NCI-H2081 (cell line): ENCODE results near the gene SLC25A23.
"Not testable (repeated sequence)": the region's sequence is repeated elsewhere in the genome, so short reads cannot be mapped to it uniquely, and the experiment has no call there.

Source experiments
- DNase-seq, 2 experiments: peaks; one replicate each; lab custom pipeline; 2025; lab: John Stamatoyannopoulos, UW

SLC25A23 gene

DNA sequence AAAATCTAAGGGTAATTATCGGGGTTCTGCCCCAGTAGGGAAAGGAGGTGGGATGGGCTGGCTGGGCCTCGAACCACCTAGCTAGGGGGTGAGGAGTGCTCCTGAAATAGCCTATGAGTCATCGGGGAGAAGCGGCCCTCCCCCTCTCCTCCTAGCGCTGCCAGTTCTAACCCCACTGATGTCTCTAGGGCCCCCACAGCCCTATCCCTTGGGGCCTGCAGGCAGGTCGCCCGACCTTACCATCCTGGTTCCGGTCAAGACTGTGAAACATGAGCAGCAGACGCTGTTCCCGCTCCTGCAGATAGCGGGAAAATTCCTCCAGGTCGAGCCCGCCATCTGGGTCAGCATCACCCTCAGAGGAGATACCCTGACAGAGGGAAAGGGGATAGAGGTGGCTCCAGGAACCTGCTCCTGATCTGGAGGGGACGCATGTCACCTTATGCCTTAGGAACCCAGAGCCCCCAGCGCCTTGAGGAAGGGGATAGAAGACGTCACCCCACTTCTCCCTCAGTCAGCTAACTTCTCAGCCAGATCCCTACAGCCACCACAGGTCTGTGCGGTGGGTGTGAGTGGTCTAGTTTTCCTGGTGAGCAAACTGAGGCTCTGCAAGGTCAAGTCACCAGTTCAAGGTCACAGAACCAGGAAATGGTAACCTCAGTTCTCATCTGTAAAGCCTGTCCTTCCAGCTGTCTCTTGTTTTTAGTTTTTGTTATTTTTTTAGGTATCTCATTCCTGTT is 1.5 kb downstream of the SLC25A23 start:
- no peak for DNase-seq

DNA sequence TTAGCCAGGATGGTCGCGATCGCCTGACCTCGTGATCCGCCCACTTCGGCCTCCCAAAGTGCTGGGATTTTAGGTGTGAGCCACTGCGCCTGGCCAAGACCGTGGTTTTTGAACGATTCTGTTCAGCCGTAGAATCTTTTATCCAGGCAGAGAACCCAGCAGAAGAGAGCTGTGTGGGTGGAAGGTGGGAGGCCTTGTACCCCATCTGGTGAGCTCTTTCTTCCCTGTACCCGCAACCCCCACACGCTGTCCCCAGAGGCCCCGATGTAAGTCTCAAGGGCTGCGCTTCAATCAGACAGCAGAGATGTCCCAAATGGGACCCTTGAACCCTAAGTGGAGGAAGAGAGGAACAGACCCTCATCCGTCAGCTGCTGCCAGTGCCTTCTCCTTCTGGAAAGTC is 3.7 kb downstream of the SLC25A23 start:
- no peak for DNase-seq

DNA sequence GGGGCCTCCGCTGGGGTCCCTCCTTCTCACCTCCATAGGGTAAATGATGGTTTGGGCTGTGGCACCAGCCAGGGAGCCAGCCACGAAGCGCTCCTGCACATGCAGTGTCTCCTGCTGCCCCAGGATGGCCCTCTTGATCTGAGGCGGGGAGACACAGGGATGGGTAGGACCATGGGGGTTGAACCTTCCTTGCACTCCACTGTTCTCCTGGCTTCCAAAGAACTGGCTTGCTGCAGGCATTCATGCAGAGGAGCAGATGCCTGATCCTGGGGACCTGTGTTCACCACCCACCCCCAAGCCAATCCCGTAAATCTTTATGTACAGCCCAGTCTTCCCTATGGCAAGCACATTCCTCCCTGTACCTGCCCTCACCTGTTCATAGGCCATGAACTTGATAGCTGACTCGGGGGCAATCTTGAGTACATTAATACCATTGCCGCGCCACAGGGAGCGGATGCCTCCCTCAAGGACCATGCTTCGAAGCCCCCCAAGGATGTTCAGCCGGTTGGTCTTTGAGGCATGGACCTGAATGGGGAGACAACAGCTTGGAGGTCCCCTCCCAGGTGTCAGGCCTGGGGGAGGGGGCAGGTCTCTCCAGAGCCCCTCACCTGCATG is 5.5 kb downstream of the SLC25A23 start:
- DNase-seq: no peak

DNA sequence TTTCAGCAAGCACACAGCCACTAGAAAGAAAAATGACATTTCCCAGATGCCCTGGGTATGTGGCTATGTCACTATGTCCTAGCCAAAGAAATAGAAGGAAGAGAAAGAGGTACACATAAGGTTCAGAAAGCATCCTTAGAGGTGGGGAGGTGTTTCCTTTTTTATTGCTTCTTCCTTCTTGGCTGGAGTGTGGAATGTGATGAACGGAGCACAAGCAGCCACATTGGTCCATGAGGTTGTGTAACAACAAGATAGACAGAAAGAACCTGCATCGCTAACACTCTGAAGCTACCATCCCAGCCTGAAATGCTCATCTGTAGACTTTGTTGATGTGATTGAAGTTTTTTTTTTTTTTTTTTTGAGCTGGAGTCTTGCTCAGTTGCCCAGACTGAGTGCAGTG is 6.7 kb downstream of the SLC25A23 start:
- DNase-seq: no peak

- no peak for DNase-seq
Observed at GRCh38 chr19:6452223-6452614, 7.4 kb downstream of the SLC25A23 start.

DNA sequence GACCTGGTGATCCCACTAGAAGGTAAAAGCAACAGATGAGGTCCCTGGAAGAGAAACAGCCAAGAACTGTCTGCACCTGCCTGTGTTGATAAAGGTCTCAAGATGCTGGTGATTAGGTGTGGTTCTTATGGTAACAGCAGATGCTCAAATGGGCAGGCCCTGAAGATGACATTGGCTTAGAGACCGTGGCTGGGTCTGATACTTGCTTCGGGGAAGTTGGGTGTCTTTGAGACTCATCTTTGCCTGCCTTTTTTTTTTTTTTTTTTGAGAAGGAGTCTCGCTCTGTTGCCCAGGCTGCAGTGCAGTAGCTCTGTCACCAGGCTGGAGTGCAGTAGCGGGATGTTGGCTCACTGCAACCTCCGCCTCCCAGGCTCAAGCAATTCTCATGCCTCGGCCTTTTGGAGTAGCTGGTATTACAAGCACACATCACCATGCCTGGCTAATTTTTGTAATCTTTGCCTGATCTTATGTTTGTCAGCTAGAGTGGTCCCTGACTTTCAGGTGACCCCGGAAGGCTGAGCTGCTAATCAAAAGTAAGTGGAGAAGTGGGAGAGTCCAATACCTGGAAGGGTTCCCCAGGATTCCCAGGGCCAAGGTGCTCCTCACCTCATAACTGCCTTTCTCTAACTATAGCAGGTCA is 7.9 kb downstream of the SLC25A23 start:
- DNase-seq: no peak

DNA sequence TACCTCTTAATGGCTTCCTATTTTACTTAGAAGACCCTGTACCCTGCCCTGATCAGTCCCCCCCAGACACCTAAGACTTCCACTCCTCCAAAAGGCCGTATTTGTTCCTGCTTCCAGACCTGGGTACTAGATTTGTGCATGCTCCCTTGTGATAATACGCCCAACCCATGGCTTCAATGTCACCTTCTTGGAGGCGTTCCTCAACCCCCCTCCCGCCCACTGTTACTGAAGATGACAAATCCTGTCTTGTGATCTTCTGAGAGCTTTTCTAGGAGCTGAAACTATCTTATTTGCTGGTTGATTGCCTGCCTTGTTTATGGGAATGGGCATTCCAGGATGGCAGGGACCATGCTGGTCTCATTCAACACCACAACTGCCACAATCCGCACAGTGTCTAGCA is 9.4 kb downstream of the SLC25A23 start:
- DNase-seq: no peak

DNA sequence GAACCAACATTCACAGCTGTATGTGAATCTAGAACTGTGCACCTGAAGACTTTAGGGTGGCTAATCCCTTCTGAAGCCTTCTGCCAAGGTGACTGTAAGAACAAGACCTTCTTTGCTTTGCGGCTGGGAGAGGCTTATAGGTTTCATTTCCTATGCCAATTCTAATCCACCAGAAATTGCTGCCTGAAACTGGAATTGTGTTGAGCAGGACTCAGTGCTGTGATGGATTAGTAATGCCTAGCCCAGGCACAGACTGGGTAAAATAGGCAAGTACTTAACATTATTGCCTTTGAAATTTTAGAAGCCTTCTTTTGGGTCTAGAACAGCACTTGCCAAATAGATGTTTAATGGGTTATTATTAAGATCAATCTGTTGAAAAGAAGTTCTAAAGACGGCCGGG is 11.5 kb downstream of the SLC25A23 start:
- no peak for DNase-seq

DNA sequence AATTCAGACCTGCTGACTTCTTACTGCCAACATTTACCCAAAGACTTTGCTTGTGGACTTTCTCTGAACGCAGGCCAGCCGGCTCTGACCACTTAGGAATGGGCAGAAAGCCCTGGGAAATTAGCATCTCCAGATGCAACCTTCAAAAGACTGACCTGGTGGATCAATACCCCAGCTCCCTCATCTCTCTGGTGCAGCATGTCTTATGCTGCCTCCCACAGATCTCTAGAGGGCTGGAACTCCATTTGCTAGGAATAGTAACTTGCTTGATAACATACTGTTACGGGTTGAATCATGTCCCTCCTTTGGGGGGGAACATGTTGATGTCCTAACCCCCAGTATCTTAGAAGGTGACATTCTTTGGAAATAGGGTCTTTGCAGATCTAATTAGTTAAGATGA is 13.1 kb downstream of the SLC25A23 start:
- no peak for DNase-seq

GRCh38 chr19:6443986-6444385 is 15.6 kb downstream of the SLC25A23 start:
- no peak for DNase-seq

- DNase-seq: no peak
Observed at GRCh38 chr19:6442087-6442688, 17.4 kb downstream of the SLC25A23 start.

- DNase-seq: no peak
Observed at GRCh38 chr19:6440905-6441304, 18.7 kb downstream of the SLC25A23 start.

- no peak for DNase-seq
Observed at GRCh38 chr19:6439743-6440142, 19.8 kb downstream of the SLC25A23 start.

GRCh38 chr19:6433663-6434062 is 25.9 kb downstream of the SLC25A23 start, which contains the start of gene SLC25A41:
TSS of gene SLC25A41 (minus strand) at chr19:6433763. CDS start at chr19:6433693, 70 bp downstream.
- no peak for DNase-seq

GRCh38 chr19:6433165-6433564 is 26.4 kb downstream of the SLC25A23 start:
- DNase-seq: no peak

GRCh38 chr19:6431891-6432290 is 27.7 kb downstream of the SLC25A23 start:
- no peak for DNase-seq

- DNase-seq: no peak
Observed at GRCh38 chr19:6429419-6430221, 30.0 kb downstream of the SLC25A23 start.

DNA sequence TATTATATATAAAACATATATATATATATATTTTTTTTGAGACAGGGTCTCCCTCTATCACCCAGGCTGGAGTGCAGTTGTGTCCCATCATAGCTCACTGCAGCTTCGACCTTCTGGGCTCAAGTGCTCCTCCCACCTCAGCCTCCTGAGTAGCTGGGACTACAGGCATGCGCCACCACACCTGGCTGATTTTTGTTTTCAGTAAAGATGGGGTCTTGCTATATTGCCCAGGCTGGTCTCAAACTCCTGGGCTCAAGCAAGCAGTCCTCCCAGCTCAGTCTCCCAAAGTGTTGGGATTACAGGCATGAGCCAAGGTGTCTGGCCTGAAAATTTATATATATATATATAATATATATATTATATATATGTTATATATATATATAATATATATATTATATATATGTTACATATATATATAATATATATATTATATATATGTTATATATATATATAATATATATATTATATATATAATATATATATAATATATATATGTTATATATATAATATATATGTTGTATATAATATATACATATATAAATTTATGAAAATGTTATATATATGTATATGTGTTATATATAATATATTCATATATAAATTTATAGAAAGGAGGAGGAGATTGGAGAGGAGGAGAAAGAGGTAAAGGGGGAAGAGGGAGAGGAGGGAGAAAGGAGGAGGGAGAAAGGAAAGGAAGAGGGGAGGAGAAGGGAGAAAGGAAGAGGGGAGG is 30.7 kb downstream of the SLC25A23 start:
- not testable (repeated sequence) for DNase-seq

- no peak for DNase-seq
Observed at GRCh38 chr19:6427131-6427530, 32.5 kb downstream of the SLC25A23 start.

DNA sequence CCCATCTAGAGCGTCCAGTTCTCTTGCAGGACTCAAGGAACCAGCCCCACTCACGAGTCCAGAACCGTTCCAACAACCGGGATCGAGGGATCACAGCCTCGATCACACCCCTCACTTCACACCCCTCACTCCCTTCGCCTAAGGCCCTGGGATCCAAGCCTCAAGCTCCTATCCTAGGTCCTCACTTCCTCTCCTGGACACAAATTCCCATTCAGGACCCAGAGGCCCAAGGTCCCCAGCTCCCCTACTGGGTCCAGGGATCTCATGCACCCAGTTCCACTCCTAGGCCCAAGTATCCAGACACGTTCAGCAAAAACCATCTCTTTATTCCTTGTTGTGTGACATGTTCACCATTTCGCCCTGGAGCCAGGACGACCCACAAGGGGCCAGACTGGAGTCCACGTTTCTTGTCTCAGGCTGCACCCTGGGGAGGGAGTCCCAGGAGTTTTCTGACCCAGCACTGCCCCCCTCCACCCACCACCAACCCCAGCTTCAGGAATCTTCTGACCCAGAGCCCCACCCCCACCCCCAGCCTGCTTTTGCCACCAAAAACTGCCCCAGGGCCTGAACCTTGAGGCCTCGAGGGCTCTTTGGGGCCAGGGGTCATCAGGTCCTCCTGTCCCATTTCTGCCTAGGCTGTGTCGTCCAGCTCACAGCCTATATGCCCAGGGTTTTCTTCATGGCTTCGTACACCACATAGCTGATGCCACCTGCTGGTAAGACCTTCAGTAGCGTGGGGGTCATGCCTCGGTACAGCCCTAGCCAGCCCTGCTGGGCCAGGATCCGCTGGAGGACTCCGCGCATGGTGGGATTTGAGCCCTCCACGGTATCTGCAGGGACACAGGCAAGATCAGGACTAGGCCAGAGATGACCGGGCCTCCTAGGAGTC is 33.6 kb downstream of the SLC25A23 start:
- no peak for DNase-seq
